Measurements from ENCODE around the gene STYX. TPM values are rescaled to one million over a fixed set of nuclear protein-coding genes. Genes with fewer than 3 reads are reported as not detected.

Gene STYX, protein sequence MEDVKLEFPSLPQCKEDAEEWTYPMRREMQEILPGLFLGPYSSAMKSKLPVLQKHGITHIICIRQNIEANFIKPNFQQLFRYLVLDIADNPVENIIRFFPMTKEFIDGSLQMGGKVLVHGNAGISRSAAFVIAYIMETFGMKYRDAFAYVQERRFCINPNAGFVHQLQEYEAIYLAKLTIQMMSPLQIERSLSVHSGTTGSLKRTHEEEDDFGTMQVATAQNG
- 20.0 and 26.4 TPM in 2 replicates for total RNA-seq

- peak; percentile 94 for DNase-seq (ENCODE audit: low read depth, low spot score)
Measured at GRCh38 chr14:52729925-52730708, at the start of gene STYX. STYX (plus strand) TSS chr14:52730166; CDS start chr14:52730475, 309 bp downstream.

DNA sequence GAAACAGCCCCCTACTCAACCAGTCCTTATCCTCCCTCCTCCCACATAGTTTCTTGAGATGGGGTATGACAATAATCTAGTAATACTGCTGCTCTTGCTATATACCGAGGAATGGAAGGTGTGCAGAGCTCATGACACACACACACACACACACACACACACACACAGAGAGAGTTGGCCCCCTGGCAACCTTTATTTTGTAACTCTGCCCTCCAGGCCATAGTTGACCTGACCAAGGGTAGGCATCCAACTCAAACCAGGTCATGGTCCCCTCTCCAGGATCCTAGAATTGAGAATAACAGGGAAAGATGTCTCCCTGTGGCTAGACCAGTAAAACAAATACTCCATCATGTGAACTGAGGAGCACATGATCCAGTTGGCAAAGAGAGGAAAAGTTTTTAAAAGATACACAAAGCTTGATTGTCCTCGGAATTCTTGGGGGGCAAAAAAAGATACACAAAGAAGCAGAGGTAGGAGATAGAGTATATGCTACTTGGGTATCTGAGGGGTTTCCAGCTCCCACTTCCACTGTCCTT is 45.9 kb upstream of the STYX start:
- no peak for DNase-seq (ENCODE audit: low read depth, low spot score)

DNA sequence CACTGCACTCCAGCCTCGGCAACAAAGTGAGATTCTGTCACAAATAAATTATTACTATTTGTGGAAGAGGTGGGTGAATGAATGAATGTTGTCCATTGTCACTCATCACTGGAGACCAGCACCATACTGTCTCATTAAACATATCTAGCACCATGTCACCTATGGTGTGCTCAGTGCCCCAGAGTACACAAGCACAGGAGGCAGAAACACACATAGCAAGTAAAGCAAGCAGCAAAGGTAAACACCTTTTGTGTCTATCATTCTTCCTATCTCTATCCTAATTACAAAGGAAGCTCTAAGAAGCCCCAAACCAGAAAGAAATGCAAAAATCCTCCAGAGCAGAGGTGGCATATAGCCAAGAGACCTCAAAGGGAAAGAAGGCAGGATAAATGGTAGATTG is 43.8 kb upstream of the STYX start:
- DNase-seq (ENCODE audit: low read depth, low spot score): no peak

- DNase-seq (ENCODE audit: low read depth, low spot score): no peak
Measured at GRCh38 chr14:52690983-52691760, 38.8 kb upstream of the STYX start.

- DNase-seq (ENCODE audit: low read depth, low spot score): no peak
Measured at GRCh38 chr14:52692248-52692962, 37.6 kb upstream of the STYX start.

DNA sequence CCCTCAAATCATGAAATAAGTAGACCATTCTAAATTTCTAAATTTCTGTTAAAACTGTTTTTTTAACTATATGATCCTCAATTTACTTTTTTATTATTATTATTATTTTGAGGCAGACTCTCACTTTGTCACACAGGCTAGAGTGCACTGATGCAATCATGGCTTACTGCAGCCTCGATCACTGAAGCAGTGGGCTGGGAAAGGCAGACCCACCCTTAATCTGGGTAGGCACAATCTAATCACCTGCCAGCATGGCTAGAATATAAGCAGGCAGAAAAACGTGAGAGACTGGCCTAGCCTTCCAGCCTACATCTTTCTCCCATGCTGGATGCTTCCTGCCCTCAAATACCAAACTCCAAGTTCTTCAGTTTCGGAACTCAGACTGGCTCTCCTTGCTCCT is 36.9 kb upstream of the STYX start:
- no peak for DNase-seq (ENCODE audit: low read depth, low spot score)

DNA sequence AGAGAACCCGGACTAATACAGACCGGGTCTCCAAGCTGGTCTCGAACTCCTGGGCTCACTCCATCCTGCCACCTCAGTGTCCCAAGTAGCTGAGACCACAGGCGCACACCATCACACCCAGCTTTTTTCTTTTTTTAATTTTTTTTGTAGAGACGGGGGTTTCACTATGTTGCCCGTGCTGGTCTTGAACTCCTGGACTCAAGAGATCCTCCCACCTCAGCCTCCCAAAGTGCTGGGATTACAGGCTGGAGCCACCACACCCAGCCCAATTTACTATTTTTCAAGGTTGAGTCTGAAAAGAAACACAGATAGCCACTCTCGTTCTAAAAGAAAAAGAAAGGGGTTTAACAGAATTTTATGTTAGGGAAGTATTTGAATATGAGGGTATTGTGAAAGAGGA is 36.4 kb upstream of the STYX start:
- DNase-seq (ENCODE audit: low read depth, low spot score): no peak

GRCh38 chr14:52694761-52695480 is 35.0 kb upstream of the STYX start:
- no peak for DNase-seq (ENCODE audit: low read depth, low spot score)

DNA sequence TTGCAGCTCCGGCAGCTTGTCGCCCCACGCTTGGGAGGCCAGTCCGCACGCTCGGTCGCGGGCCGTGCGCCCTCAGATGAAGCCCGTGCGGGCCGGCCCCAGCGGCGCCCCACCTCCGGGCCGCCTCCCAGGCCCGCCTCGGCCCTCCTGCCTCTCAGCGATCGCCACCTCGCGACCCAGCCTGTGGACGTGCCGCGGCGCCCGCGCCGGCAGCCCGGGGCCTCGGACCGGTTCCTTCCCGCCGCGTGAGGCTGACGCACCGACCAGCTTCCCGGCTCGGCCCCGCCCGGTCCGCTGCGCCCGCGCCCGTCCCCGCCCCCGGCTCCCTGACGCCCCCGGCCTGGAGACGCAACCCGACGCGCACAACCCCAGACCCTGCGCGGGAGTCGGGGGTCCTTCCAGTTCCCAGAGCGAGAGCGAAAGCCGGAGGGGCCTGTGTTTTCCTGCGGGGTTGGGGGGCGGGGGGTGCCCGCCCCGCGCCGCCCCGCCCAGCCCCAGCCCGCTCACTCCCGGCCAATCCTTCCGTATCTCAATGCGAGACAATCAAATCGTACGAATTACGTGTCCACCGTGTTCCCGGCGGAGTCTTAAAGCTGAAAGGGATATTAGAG is 34.4 kb upstream of the STYX start, which contains the start of gene ERO1A:
ERO1A (minus strand) TSS at position 78 of the 611 bp plus-strand sequence; CDS start at position 1, 77 bp downstream.
- DNase-seq (ENCODE audit: low read depth, low spot score): peak; percentile 53

- no peak for DNase-seq (ENCODE audit: low read depth, low spot score)
Measured at GRCh38 chr14:52700701-52701172, 29.2 kb upstream of the STYX start.

GRCh38 chr14:52701223-52701622 is 28.7 kb upstream of the STYX start:
- DNase-seq (ENCODE audit: low read depth, low spot score): no peak

- peak; percentile 47 for DNase-seq (ENCODE audit: low read depth, low spot score)
Measured at GRCh38 chr14:52703225-52703624, 26.7 kb upstream of the STYX start.

GRCh38 chr14:52703664-52704063 is 26.3 kb upstream of the STYX start:
- no peak for DNase-seq (ENCODE audit: low read depth, low spot score)

GRCh38 chr14:52706286-52706685 is 23.7 kb upstream of the STYX start:
- DNase-seq (ENCODE audit: low read depth, low spot score): no peak

DNA sequence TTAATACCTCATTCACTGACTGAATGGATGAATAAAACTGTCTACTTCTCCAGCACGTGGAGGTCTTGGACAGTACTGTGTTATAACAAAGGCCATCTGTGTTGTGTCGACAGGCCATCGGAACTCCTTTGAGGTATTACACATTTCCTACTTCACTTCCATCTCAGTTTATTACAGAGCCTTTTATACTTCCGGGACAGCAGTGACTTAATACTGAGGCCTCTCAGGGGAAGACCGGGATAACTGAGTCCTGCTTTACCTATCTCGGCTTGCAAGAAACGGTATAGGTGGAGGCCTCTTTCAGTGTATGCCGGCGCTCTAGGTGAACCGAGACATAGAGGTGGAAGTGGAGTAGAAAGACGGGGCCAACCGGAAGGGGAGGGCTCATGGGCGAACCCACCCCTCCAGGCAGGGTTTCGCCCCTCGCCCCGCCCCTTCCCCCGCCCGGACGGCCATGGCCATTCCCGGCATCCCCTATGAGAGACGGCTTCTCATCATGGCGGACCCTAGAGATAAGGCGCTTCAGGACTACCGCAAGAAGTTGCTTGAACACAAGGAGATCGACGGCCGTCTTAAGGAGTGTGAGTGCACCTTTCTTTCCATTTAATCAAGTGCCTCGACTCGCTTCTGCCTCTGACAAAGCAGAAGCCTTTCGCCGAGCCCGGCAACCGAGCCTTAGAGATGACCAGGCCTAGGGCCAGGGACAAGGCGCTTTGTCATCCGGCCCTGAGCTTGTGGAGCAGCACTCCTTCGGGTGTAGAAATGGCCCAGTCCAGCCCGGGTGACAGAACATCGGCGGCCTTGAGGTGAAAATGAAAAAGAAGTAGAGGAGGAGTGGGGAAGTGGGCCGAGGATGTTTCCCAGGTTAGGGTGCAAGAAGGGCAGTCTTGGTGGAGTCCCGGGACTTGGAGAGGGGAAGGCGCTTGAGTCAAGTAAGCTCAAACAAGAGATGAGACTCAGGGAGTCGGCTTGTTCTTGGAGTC is 23.0 kb upstream of the STYX start, which contains the start of gene PSMC6:
PSMC6 (plus strand) TSS at position 477 of the 983 bp plus-strand sequence; CDS start at position 497, 20 bp downstream.
- DNase-seq (ENCODE audit: low read depth, low spot score): peak; percentile 71

- DNase-seq (ENCODE audit: low read depth, low spot score): no peak
Measured at GRCh38 chr14:52711666-52712065, 18.3 kb upstream of the STYX start.

DNA sequence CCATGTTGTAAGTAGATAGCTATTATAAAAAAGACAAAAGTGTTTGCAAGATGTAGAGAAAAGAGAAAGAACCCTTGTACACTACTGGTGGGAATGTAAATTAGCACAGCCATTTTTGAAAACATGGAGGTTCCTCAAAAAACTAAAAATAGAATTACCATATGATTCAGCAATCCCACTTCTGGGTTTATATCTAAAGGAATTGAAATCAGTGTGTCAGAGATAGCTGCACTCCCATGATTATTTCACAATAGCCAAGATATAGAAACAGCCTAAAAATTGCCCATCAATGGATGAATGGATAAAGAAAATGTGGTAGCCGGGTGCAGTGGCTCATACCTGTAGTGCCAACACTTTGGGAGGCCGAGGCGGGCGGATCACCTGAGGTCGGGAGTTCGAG is 13.8 kb upstream of the STYX start:
- no peak for DNase-seq (ENCODE audit: low read depth, low spot score)

DNA sequence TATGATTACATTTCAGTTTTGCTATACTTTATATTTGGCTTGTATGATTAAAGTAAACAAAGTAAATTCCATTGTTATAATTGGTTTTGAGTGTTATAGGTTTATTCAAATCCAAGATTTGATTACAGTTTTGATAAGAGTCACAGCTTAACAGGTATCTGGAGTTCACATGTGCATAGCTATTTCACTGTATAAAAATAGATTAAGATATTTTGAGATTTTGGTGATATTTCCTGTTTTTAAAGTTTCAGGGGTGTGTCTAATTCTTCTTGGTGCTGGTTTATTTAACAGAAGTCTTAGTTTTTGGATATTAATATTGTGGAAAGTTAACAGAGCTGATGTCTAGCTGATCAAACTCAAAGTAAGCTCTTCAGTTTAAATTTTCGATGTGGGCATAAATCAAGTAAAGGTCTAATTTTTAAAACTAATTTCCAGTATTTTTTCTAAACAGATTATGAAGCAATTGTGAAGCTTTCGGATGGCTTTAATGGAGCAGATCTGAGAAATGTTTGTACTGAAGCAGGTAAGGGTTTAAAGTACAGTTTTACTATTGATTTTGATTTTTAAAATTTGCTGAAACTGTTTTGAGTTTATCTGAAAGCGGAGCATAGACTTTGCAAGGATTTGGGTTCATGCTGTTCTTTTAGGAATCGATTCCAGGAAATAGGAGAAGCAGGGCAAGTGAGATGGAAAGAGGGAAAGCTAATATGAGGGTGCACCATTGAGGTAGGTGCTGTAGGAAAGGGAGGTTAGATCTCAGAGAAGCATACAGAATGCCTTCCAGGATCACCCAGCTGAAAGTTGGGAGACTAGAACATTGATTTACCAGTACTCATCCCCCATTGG is 6.2 kb upstream of the STYX start:
- DNase-seq (ENCODE audit: low read depth, low spot score): no peak
